Measurements from ENCODE around the gene SEC23IP. TPM values are rescaled to one million over a fixed set of nuclear protein-coding genes. Genes with fewer than 3 reads are reported as not detected.

Gene SEC23IP
- total and polyA plus RNA-seq, 2 donors = 14.1 to 19.5 TPM

DNA sequence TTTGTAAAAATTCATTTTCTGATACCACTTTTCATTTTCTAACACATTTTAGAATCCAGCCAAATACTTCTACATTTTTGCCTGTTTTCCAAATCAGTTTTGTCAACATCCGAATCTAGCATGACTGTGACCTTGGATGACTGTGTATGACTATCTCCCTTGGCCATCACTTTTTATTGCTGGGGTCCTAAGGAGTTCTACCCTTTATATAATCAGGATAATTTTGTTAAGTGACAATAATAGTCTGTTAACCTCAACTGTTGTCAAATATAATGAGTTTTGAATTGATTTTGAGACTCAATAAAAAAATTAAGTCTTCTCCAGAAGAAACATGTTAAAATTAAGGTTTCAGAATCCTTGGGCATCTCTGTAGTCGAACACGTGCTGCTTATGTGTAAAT lies 53.3 kb downstream of the SEC23IP start:
- Histone ChIP-seq H3K36me3 (ENCODE audit: control insufficient read depth in 2 of 2, insufficient read depth in 2 of 2, low read length in 1 of 2) (peaks cover 19 to 20% of the 10 kb centered on the region in 2 donors), H3K9me3 (ENCODE audit: control insufficient read depth in 2 of 2, insufficient read depth in 1 of 2, low read length in 1 of 2) (no peaks in the 10 kb centered on the region), H3K4me1 (ENCODE audit: control insufficient read depth in 2 of 2, insufficient read depth in 2 of 2, low read length in 2 of 2) (no peaks in the 10 kb centered on the region), H3K27ac (ENCODE audit: low read depth in 1 of 2, low read length in 1 of 2) (no peak overlapping the region), H3K27me3 (ENCODE audit: control insufficient read depth in 2 of 2, insufficient read depth in 1 of 2, low read length in 1 of 2) (no peaks in the 10 kb centered on the region), H3K4me3 (ENCODE audit: low read length in 2 of 2) (no peak overlapping the region)
- no peak for DNase-seq (ENCODE audit: low read depth in 6 of 9, low spot score in 9 of 9)
- WGBS = 98% methylated on average over 3 of the region's 3 CpGs

DNA sequence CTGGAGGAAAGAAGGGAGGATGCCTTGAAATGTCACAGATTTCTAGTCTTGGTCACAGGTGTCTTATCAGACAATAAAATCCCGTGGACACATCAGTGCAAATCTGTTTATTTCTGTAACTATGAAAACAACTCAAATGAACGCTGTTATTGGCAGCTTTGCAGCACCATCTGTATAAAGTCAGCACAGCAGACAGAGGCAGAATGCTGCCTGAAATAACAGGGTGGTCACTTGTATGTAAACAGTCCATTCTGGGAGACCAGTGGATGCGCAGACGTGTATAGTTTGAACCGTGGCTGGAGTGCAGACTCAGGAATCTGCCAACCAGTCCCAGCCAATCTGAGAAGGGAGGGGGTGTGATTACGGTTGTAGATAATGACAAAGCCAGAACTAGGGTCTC lies 54.8 kb downstream of the SEC23IP start:
- H3K36me3 ChIP-seq (ENCODE audit: control insufficient read depth in 2 of 2, insufficient read depth in 2 of 2, low read length in 1 of 2) = peaks cover 11 to 17% of the 10 kb centered on the region in 2 donors
- no peaks in the 10 kb centered on the region for H3K4me1 ChIP-seq (ENCODE audit: control insufficient read depth in 2 of 2, insufficient read depth in 2 of 2, low read length in 2 of 2)
- H3K27ac ChIP-seq (ENCODE audit: low read depth in 1 of 2, low read length in 1 of 2) = no peak overlapping the region
- H3K4me3 ChIP-seq (ENCODE audit: low read length in 2 of 2) = no peak overlapping the region
- no peaks in the 10 kb centered on the region for H3K27me3 ChIP-seq (ENCODE audit: control insufficient read depth in 2 of 2, insufficient read depth in 1 of 2, low read length in 1 of 2)
- no peak for DNase-seq (ENCODE audit: low read depth in 6 of 9, low spot score in 9 of 9)
- 90% methylated on average over 6 of the region's 6 CpGs for WGBS
- no peaks in the 10 kb centered on the region for H3K9me3 ChIP-seq (ENCODE audit: control insufficient read depth in 2 of 2, insufficient read depth in 1 of 2, low read length in 1 of 2)

DNA sequence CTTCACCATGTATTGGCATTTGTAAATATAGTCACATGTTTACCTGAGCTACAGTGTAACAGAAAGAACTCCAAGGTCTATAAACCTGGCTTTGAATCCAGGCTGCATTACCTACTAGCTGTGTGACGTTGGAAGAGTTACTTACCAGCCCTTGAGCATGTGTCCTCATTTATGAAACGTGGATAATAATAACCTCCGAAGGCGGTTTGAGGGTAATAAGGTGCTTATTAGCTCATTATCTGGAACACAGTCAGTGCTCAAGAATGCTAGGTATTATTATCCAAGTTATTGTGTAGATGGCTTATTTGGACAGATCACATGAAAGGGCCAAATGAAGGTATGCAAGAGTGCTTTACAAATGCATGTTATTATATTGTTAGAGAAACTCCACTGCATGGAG lies 64.9 kb downstream of the SEC23IP start:
- Histone ChIP-seq H3K27ac (ENCODE audit: low read depth in 1 of 2, low read length in 1 of 2) (no peak overlapping the region), H3K36me3 (ENCODE audit: control insufficient read depth in 2 of 2, insufficient read depth in 2 of 2, low read length in 1 of 2) (no peaks in the 10 kb centered on the region), H3K27me3 (ENCODE audit: control insufficient read depth in 2 of 2, insufficient read depth in 1 of 2, low read length in 1 of 2) (no peaks in the 10 kb centered on the region), H3K4me1 (ENCODE audit: control insufficient read depth in 2 of 2, insufficient read depth in 2 of 2, low read length in 2 of 2) (no peaks in the 10 kb centered on the region), H3K9me3 (ENCODE audit: control insufficient read depth in 2 of 2, insufficient read depth in 1 of 2, low read length in 1 of 2) (no peaks in the 10 kb centered on the region), H3K4me3 (ENCODE audit: low read length in 2 of 2) (no peak overlapping the region)
- no peak for DNase-seq (ENCODE audit: low read depth in 6 of 9, low spot score in 9 of 9)
- 94% methylated on average over 4 of the region's 4 CpGs for WGBS

DNA sequence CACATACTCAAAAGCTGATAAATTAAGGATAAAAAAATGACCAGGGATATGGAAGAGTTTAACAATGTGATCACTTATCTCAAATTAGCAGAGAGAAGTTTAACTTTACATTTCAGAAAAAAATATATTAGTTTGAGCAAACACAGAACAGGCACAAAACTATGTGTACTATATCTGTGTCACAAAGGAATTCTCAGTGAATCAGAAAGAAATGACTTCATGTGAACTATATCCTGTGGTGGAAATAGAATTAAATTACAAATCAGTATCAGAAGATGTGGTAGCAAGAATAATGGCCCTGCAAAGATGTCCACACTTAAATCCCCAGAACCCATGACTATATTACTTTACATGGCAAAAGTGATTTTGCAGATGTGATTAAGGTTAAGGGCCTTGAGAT lies 70.3 kb downstream of the SEC23IP start:
- no peak for DNase-seq (ENCODE audit: low read depth in 6 of 9, low spot score in 9 of 9)
- Histone ChIP-seq H3K36me3 (ENCODE audit: control insufficient read depth in 2 of 2, insufficient read depth in 2 of 2, low read length in 1 of 2) (no peaks in the 10 kb centered on the region), H3K9me3 (ENCODE audit: control insufficient read depth in 2 of 2, insufficient read depth in 1 of 2, low read length in 1 of 2) (no peaks in the 10 kb centered on the region), H3K27me3 (ENCODE audit: control insufficient read depth in 2 of 2, insufficient read depth in 1 of 2, low read length in 1 of 2) (no peaks in the 10 kb centered on the region), H3K4me3 (ENCODE audit: low read length in 2 of 2) (no peak overlapping the region), H3K4me1 (ENCODE audit: control insufficient read depth in 2 of 2, insufficient read depth in 2 of 2, low read length in 2 of 2) (no peaks in the 10 kb centered on the region), H3K27ac (ENCODE audit: low read depth in 1 of 2, low read length in 1 of 2) (no peak overlapping the region)

DNA sequence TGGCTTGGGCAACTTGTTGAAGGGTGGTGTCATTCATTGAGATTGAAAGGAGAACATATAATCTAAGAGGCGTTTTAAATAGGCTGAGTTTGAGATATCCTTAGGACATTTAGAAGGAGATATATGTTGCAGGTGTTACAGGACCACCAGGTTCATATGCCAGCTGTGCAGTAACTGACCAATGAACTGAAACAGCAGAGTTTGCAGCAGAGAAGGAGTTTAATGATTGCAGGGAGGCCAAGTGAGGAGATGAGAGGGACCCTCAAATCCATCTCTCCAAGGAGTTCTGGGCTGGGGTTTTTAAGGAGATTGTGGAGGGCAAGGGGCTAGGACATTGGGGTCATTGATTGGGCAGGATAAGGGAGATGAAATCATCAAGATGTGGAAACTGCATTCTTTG lies 74.5 kb downstream of the SEC23IP start:
- Histone ChIP-seq H3K27me3 (ENCODE audit: control insufficient read depth in 2 of 2, insufficient read depth in 1 of 2, low read length in 1 of 2) (no peaks in the 10 kb centered on the region), H3K27ac (ENCODE audit: low read depth in 1 of 2, low read length in 1 of 2) (no peak overlapping the region), H3K36me3 (ENCODE audit: control insufficient read depth in 2 of 2, insufficient read depth in 2 of 2, low read length in 1 of 2) (no peaks in the 10 kb centered on the region), H3K4me3 (ENCODE audit: low read length in 2 of 2) (no peak overlapping the region), H3K9me3 (ENCODE audit: control insufficient read depth in 2 of 2, insufficient read depth in 1 of 2, low read length in 1 of 2) (no peaks in the 10 kb centered on the region), H3K4me1 (ENCODE audit: control insufficient read depth in 2 of 2, insufficient read depth in 2 of 2, low read length in 2 of 2) (no peaks in the 10 kb centered on the region)
- no peak for DNase-seq (ENCODE audit: low read depth in 6 of 9, low spot score in 9 of 9)
- WGBS = 88% methylated on average over 1 of the region's 1 CpG

DNA sequence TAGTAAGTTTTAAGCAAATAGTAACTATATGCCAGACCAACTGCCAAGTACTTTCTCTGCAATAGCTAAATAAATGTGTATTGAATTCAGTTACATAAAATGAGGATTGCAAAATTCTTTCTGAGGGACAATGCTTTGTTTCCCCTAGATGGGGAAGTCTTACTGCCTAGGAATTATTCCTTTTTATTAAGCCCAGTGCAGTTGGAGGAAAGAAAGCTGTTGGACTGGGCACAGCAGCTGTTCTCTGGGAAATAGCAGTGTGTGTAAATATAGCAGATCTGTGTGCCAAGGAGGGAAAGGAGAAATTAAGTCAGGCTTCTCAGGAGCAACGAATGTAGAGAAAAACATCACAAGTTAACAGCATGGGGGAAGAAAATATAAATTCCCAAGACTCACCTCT lies 77.1 kb downstream of the SEC23IP start:
- no peak overlapping the region for H3K27ac ChIP-seq (ENCODE audit: low read depth in 1 of 2, low read length in 1 of 2)
- H3K36me3 ChIP-seq (ENCODE audit: control insufficient read depth in 2 of 2, insufficient read depth in 2 of 2, low read length in 1 of 2) = no peaks in the 10 kb centered on the region
- DNase-seq (ENCODE audit: low read depth in 6 of 9, low spot score in 9 of 9) = no peak
- no peaks in the 10 kb centered on the region for H3K9me3 ChIP-seq (ENCODE audit: control insufficient read depth in 2 of 2, insufficient read depth in 1 of 2, low read length in 1 of 2)
- H3K4me3 ChIP-seq (ENCODE audit: low read length in 2 of 2) = no peak overlapping the region
- 80% methylated on average over 1 of the region's 1 CpG for WGBS
- no peaks in the 10 kb centered on the region for H3K4me1 ChIP-seq (ENCODE audit: control insufficient read depth in 2 of 2, insufficient read depth in 2 of 2, low read length in 2 of 2)
- no peaks in the 10 kb centered on the region for H3K27me3 ChIP-seq (ENCODE audit: control insufficient read depth in 2 of 2, insufficient read depth in 1 of 2, low read length in 1 of 2)

DNA sequence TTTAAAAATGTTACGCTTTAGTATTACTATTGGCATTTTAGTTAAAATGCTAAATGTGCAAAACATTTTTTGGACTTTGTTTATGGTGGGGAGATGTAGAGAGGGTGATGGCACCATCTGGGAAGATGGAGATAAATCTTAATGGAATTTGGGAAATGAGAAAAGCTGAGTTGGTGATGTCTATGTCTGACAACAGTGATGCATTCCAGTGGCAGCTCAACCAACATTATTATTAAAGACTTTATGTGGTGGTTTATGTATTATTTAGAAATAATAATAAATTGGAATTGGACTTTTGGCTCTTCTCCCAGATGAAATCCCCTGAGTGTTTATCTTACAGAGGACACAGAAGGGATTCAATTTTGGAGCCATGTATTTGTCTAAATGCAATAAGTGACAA lies 77.6 kb downstream of the SEC23IP start:
- Histone ChIP-seq H3K9me3 (ENCODE audit: control insufficient read depth in 2 of 2, insufficient read depth in 1 of 2, low read length in 1 of 2) (no peaks in the 10 kb centered on the region), H3K27me3 (ENCODE audit: control insufficient read depth in 2 of 2, insufficient read depth in 1 of 2, low read length in 1 of 2) (no peaks in the 10 kb centered on the region), H3K4me3 (ENCODE audit: low read length in 2 of 2) (no peak overlapping the region), H3K4me1 (ENCODE audit: control insufficient read depth in 2 of 2, insufficient read depth in 2 of 2, low read length in 2 of 2) (no peaks in the 10 kb centered on the region), H3K36me3 (ENCODE audit: control insufficient read depth in 2 of 2, insufficient read depth in 2 of 2, low read length in 1 of 2) (no peaks in the 10 kb centered on the region), H3K27ac (ENCODE audit: low read depth in 1 of 2, low read length in 1 of 2) (no peak overlapping the region)
- DNase-seq (ENCODE audit: low read depth in 6 of 9, low spot score in 9 of 9) = no peak
- WGBS = 100% methylated on average over 1 of the region's 1 CpG

DNA sequence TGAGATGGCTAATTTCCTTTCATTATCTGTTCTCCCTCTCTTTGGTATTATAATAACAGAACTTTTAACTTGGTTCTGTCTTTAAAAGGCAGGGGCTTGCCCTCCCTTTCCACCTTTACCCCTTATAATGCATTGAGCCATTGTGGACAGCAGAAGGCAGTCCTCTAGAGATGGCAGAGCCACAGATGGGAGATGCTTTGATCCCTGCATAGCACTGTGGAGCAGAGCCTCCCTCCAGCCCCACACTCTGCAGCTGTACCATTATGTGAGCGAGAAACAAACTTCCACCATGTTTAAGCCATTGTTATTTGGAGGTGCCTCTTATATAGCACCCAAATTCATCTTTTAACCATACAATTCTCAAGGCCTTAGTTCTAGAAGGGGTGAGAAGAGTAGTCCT lies 78.4 kb downstream of the SEC23IP start:
- Histone ChIP-seq H3K9me3 (ENCODE audit: control insufficient read depth in 2 of 2, insufficient read depth in 1 of 2, low read length in 1 of 2) (no peaks in the 10 kb centered on the region), H3K4me3 (ENCODE audit: low read length in 2 of 2) (no peak overlapping the region), H3K36me3 (ENCODE audit: control insufficient read depth in 2 of 2, insufficient read depth in 2 of 2, low read length in 1 of 2) (no peaks in the 10 kb centered on the region), H3K4me1 (ENCODE audit: control insufficient read depth in 2 of 2, insufficient read depth in 2 of 2, low read length in 2 of 2) (no peaks in the 10 kb centered on the region), H3K27me3 (ENCODE audit: control insufficient read depth in 2 of 2, insufficient read depth in 1 of 2, low read length in 1 of 2) (no peaks in the 10 kb centered on the region), H3K27ac (ENCODE audit: low read depth in 1 of 2, low read length in 1 of 2) (no peak overlapping the region)
- 95% methylated on average over 1 of the region's 1 CpG for WGBS
- no peak for DNase-seq (ENCODE audit: low read depth in 6 of 9, low spot score in 9 of 9)

DNA sequence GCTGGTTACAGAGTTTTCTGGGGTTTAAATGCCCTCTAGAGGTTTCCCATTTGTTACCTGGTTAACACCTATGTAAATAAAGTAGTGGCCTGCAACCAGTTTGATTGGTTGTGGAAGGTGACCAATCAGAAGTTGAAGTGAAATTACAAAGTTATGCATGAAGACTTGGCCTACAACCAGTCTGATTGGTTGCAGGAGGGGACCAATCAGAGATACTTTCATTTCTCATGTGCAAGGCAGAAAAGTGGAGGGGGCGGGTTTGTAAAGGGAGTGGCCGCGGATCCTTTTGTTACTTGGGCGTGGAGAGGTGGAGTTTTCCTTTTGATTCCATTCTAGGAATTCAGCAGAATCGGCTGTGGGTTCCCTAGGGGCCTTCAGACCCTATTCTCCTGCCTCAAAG lies 80.8 kb downstream of the SEC23IP start:
- no peak for DNase-seq (ENCODE audit: low read depth in 6 of 9, low spot score in 9 of 9)
- no peaks in the 10 kb centered on the region for H3K27me3 ChIP-seq (ENCODE audit: control insufficient read depth in 2 of 2, insufficient read depth in 1 of 2, low read length in 1 of 2)
- 89% methylated on average over 5 of the region's 5 CpGs for WGBS

DNA sequence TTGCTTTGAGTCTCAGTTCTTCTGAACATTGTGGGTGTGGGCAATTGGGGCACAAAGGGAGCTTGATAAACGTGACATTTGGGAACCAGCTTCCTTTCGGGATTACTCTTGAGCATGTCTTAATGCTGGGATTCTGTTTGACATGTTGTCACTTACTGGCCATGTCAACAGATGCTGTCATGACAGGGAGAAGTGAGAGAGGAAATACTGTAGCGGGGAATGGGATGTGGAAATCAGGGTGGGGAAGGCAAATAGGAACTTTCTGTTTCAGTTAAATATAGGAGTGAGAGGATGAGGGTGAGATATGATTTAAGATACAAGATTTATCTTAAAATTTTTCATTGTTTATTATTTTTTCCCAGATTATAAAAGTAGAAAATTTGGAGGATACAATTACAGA lies 83.9 kb downstream of the SEC23IP start:
- no peak for DNase-seq (ENCODE audit: low read depth in 6 of 9, low spot score in 9 of 9)
- H3K27me3 ChIP-seq (ENCODE audit: control insufficient read depth in 2 of 2, insufficient read depth in 1 of 2, low read length in 1 of 2) = no peaks in the 10 kb centered on the region
- H3K36me3 ChIP-seq (ENCODE audit: control insufficient read depth in 2 of 2, insufficient read depth in 2 of 2, low read length in 1 of 2) = no peaks in the 10 kb centered on the region
- H3K27ac ChIP-seq (ENCODE audit: low read depth in 1 of 2, low read length in 1 of 2) = no peak overlapping the region
- WGBS = 67% methylated on average over 3 of the region's 3 CpGs
- H3K4me1 ChIP-seq (ENCODE audit: control insufficient read depth in 2 of 2, insufficient read depth in 2 of 2, low read length in 2 of 2) = no peaks in the 10 kb centered on the region
- H3K9me3 ChIP-seq (ENCODE audit: control insufficient read depth in 2 of 2, insufficient read depth in 1 of 2, low read length in 1 of 2) = no peaks in the 10 kb centered on the region
- no peak overlapping the region for H3K4me3 ChIP-seq (ENCODE audit: low read length in 2 of 2)

More for the DNA sequence above, 80.8 kb downstream of the SEC23IP start:
- Histone ChIP-seq H3K27ac (ENCODE audit: low read depth in 1 of 2, low read length in 1 of 2) (no peak overlapping the region), H3K36me3 (ENCODE audit: control insufficient read depth in 2 of 2, insufficient read depth in 2 of 2, low read length in 1 of 2) (no peaks in the 10 kb centered on the region), H3K9me3 (ENCODE audit: control insufficient read depth in 2 of 2, insufficient read depth in 1 of 2, low read length in 1 of 2) (no peaks in the 10 kb centered on the region), H3K4me3 (ENCODE audit: low read length in 2 of 2) (no peak overlapping the region), H3K4me1 (ENCODE audit: control insufficient read depth in 2 of 2, insufficient read depth in 2 of 2, low read length in 2 of 2) (no peaks in the 10 kb centered on the region)
